PC-9 (cell line): ENCODE measurements around the gene BMP3. TPM values are rescaled to one million over a fixed set of nuclear protein-coding genes. Genes with fewer than 3 reads are reported as not detected.
A peak's percentile ranks its signal among the peaks of the same experiment; 100 is the strongest.

Experiments used
- Bru-seq: library from RNA; stranded (reverse); fragments of 400-500 nt; gene quantifications from one replicate; lab custom pipeline; 2021; lab: Mats Ljungman, UMichigan
- BruChase-seq, 2 experiments: library from RNA; stranded (reverse); fragments of 400-500 nt; gene quantifications; one replicate each; lab custom pipeline; 2021; lab: Mats Ljungman, UMichigan
- BruUV-seq: library from RNA; stranded (reverse); fragments of 400-500 nt; replicated peaks from 2 replicates; lab custom pipeline; 2021; lab: Mats Ljungman, UMichigan
- CTCF ChIA-PET: fragments of 300-600 bp; sonication (Branson Sonifier 250); formaldehyde crosslinking; loops from one replicate; lab custom pipeline; 2022; ENCODE audit warnings: antibody characterized with exemption; lab: Charles Lee
- POLR2A ChIA-PET: fragments of 300-600 bp; sonication (Branson Sonifier 250); formaldehyde crosslinking; loops from one replicate; lab custom pipeline; 2022; ENCODE audit warnings: antibody characterized with exemption; ENCODE audit not compliant: unreplicated experiment; lab: Charles Lee
- DNase-seq, 2 experiments: peaks; one replicate each; pipeline versions ENCODE4 v3.0.0 to v3.0.0-alpha.2; 2015 to 2022; ENCODE audit warnings: mixed read lengths in 1 of 2
- H2AFZ ChIP-seq: fragments of 200-600 bp; sonication (generic); 2 replicates; pipeline ENCODE4 v1.8.1; 2017; ENCODE audit warnings: antibody characterized with exemption
- H3F3A ChIP-seq: fragments of 200-600 bp; sonication (generic); 2 replicates; pipeline ENCODE4 v1.8.1; 2017; ENCODE audit warnings: antibody characterized with exemption, mild to moderate bottlenecking, low read depth; ENCODE audit not compliant: insufficient read depth
- H3K27ac ChIP-seq: fragments of 200-600 bp; sonication (generic); 2 replicates; pipeline ENCODE4 v1.6.1; 2016; ENCODE audit warnings: mixed run types
- H3K27me3 ChIP-seq: fragments of 200-600 bp; sonication (generic); 2 replicates; pipeline ENCODE4 v1.6.1; 2016; ENCODE audit warnings: low read depth, mixed run types; ENCODE audit not compliant: insufficient read depth
- H3K36me3 ChIP-seq: fragments of 200-600 bp; sonication (generic); 2 replicates; pipeline ENCODE4 v1.6.1; 2016; ENCODE audit warnings: low read depth, mixed run types
- H3K4me1 ChIP-seq: fragments of 200-600 bp; sonication (generic); replicated peaks from 2 replicates; pipeline ENCODE4 v1.6.1; 2016; ENCODE audit warnings: mixed run types; ENCODE audit not compliant: insufficient read depth
- H3K4me2 ChIP-seq: fragments of 200-600 bp; sonication (generic); 2 replicates; pipeline ENCODE4 v1.6.1; 2017; ENCODE audit warnings: mixed run types
- H3K4me3 ChIP-seq: fragments of 200-600 bp; sonication (generic); 2 replicates; pipeline ENCODE4 v1.6.1; 2016; ENCODE audit warnings: mixed run types
- H3K79me2 ChIP-seq: fragments of 200-600 bp; sonication (generic); 2 replicates; pipeline ENCODE4 v1.6.1; 2017; ENCODE audit warnings: low read depth, mixed run types
- H3K9me2 ChIP-seq: fragments of 200-600 bp; sonication (generic); 2 replicates; pipeline ENCODE4 v1.8.1; 2017; ENCODE audit warnings: mild to moderate bottlenecking; ENCODE audit not compliant: insufficient read depth
- H3K9me3 ChIP-seq: fragments of 200-600 bp; sonication (generic); 2 replicates; pipeline ENCODE4 v1.8.1; 2016; ENCODE audit warnings: low read depth; ENCODE audit not compliant: insufficient read depth
- H4K20me1 ChIP-seq: fragments of 200-600 bp; sonication (generic); 2 replicates; pipeline ENCODE4 v1.8.1; 2017; ENCODE audit not compliant: insufficient read depth
- CTCF ChIP-seq: fragments of 200-600 bp; sonication (generic); conservative IDR thresholded peaks from 2 replicates; pipeline ENCODE4 v1.6.1; 2017; ENCODE audit warnings: mixed run types, antibody characterized with exemption, mild to moderate bottlenecking, moderate library complexity
- EZH2 ChIP-seq: fragments of 200-600 bp; sonication (generic); IDR thresholded peaks from 2 replicates; pipeline ENCODE4 v1.8.0; 2017; ENCODE audit warnings: antibody characterized with exemption, low read depth
- intact Hi-C: fragments of 100-400 bp; cut with micrococcal nuclease; formaldehyde crosslinking; loops from one replicate; pipeline ENCODE4 v1.10.0; 2022; ENCODE audit not compliant: unreplicated experiment
- long read RNA-seq: library from polyadenylated mRNA; stranded (forward); transcript quantifications from one replicate; pipeline ENCODE4 v2.0.0, GENCODE V29; 2022
- total RNA-seq: library from RNA; stranded (reverse); gene quantifications from 2 replicates; pipeline ENCODE4 v1.2.3, GENCODE V29; 2021

Gene BMP3
- total RNA-seq = 0.41 and 0.50 TPM in 2 replicates
- percentile 23 among the genes with signal in this experiment for Bru-seq, nascent RNA
- percentile 30 among the genes with signal in this experiment for BruChase-seq, experiment 1, labeled RNA remaining after a 2-hour chase
- BruChase-seq, experiment 2, labeled RNA remaining after a 6-hour chase = percentile 28 among the genes with signal in this experiment
- long read RNA-seq = 0 reads

GRCh38 chr4:81030061-81030980 is at the start of gene BMP3:
Gene BMP3 (plus strand): TSS chr4:81030708. CDS start chr4:81031285, 577 bp downstream.
- 0 out of 2 replicates have a peak, but pooled peaks cover 6% of the 10 kb centered on the region for H3K4me1 ChIP-seq
- ChIA-PET POLR2A (no interaction called here), CTCF (no interaction called here)
- peak within 1 kb of the TSS; percentile 84 for H2AFZ ChIP-seq
- no peaks in the 10 kb centered on the region for H3K79me2 ChIP-seq
- H3K27ac ChIP-seq = no peak within 1 kb of the TSS
- no peak for TF ChIP-seq CTCF
- H4K20me1 ChIP-seq = no peaks in the 10 kb centered on the region
- no peaks in the 10 kb centered on the region; the same call in 1 of the 2 replicates for H3F3A ChIP-seq
- DNase-seq = peak; percentile 20 to 48
- no peaks in the 10 kb centered on the region for H3K36me3 ChIP-seq
- H3K4me2 ChIP-seq = peak within 1 kb of the TSS; percentile 81
- no TSS peak for BruUV-seq
- intact Hi-C loops = loop anchor here (5.0 kb wide), 2 partner anchors 413 to 578 kb away; no protein-coding TSS in a partner anchor
- no peaks in the 10 kb centered on the region for H3K9me2 ChIP-seq
- H3K9me3 ChIP-seq = no peaks in the 10 kb centered on the region
- peak within 1 kb of the TSS; percentile 63 for H3K4me3 ChIP-seq
- H3K27me3 ChIP-seq = no peaks in the 10 kb centered on the region

GRCh38 chr4:80986011-80986410 is 44.5 kb upstream of the BMP3 start:
- Histone ChIP-seq H3K27ac (no peak overlapping the region), H3K4me3 (no peak overlapping the region), H3F3A (no peaks in the 10 kb centered on the region), H3K36me3 (no peaks in the 10 kb centered on the region), H3K79me2 (no peaks in the 10 kb centered on the region), H3K4me2 (no peak overlapping the region), H3K9me3 (no peaks in the 10 kb centered on the region), H4K20me1 (no peaks in the 10 kb centered on the region), H3K27me3 (no peaks in the 10 kb centered on the region), H3K4me1 (no peaks in the 10 kb centered on the region), H3K9me2 (no peaks in the 10 kb centered on the region), H2AFZ (no peak overlapping the region)
- DNase-seq = no peak
- ChIA-PET CTCF (no interaction called here), POLR2A (no interaction called here)
- intact Hi-C loops = loop anchor here (5.0 kb wide), 1 partner anchor 56 kb away; no protein-coding TSS in a partner anchor
- BruUV-seq = no TSS peak
- no peak for TF ChIP-seq CTCF
- no peak for TF ChIP-seq EZH2

GRCh38 chr4:80989921-80990544 is 40.5 kb upstream of the BMP3 start:
- no TSS peak for BruUV-seq
- TF ChIP-seq EZH2 (no peak), CTCF (peak; percentile 76)
- Histone ChIP-seq H3K9me2 (no peaks in the 10 kb centered on the region), H3K27me3 (no peaks in the 10 kb centered on the region), H2AFZ (no peak overlapping the region), H3K9me3 (no peaks in the 10 kb centered on the region), H3K27ac (no peak overlapping the region), H3F3A (no peaks in the 10 kb centered on the region), H3K4me3 (no peak overlapping the region), H4K20me1 (no peaks in the 10 kb centered on the region), H3K36me3 (no peaks in the 10 kb centered on the region), H3K4me1 (no peaks in the 10 kb centered on the region), H3K79me2 (no peaks in the 10 kb centered on the region), H3K4me2 (no peak overlapping the region)
- intact Hi-C loops = loop anchor here (1.0 to 10.0 kb wide), 4 partner anchors 52 to 624 kb away; no protein-coding TSS in a partner anchor
- POLR2A ChIA-PET = no interaction called here
- CTCF ChIA-PET = interaction anchor here (0.7 kb wide), 2 partner anchors 18 to 50 kb away, joined by 3 read pairs; no protein-coding TSS in a partner anchor
- DNase-seq = peak in 1 of 2 experiments; percentile 7
